C4-2B (cell line): ENCODE results near the gene FUNDC2.
A peak's percentile ranks its signal among the peaks of the same experiment; 100 is the strongest.

Source experiments
- H3K27ac ChIP-seq: fragments of 450-650 bp; 2 replicates; pipeline ENCODE4 v1.5.1; 2017
- ZFX ChIP-seq: fragments of 450-650 bp; IDR thresholded peaks from 2 replicates; pipeline ENCODE4 v1.6.1; 2017
- TF ChIP-seq, protein P1 (sequence below): fragments of 450-650 bp; conservative IDR thresholded peaks from 2 replicates; pipeline ENCODE4 v1.5.1; 2017; ENCODE audit warnings: mild to moderate bottlenecking

The FUNDC2 gene

DNA sequence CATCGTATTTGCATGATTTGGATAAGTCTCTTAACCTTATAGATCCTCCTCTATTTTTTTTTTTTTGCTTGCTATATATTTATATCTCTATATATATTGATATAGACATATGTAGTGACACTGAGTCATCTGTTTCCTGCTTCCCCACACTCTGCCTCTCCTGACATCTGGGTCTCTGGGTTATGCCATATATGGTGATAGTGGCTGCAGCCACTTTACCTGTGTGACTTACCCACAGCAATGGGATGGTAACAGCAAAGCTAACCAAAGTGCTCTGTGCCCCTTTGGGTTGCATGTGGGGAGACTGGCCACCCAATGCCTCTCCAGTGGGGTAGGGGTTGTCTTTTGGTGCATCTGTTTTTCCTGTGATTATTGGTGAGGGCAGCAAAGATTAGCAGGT lies 29.8 kb downstream of the FUNDC2 start:
- TF ChIP-seq, protein P1, sequence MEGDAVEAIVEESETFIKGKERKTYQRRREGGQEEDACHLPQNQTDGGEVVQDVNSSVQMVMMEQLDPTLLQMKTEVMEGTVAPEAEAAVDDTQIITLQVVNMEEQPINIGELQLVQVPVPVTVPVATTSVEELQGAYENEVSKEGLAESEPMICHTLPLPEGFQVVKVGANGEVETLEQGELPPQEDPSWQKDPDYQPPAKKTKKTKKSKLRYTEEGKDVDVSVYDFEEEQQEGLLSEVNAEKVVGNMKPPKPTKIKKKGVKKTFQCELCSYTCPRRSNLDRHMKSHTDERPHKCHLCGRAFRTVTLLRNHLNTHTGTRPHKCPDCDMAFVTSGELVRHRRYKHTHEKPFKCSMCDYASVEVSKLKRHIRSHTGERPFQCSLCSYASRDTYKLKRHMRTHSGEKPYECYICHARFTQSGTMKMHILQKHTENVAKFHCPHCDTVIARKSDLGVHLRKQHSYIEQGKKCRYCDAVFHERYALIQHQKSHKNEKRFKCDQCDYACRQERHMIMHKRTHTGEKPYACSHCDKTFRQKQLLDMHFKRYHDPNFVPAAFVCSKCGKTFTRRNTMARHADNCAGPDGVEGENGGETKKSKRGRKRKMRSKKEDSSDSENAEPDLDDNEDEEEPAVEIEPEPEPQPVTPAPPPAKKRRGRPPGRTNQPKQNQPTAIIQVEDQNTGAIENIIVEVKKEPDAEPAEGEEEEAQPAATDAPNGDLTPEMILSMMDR: no peak
- TF ChIP-seq ZFX: no peak
- H3K27ac ChIP-seq: no peak overlapping the region

- peak overlapping the region; percentile 22; the same call in 1 of the 2 replicates for H3K27ac ChIP-seq
- no peak for TF ChIP-seq ZFX
- TF ChIP-seq, protein P1: peak; percentile 77
Observed at GRCh38 chrX:155056877-155057792, 30.5 kb downstream of the FUNDC2 start.

- TF ChIP-seq ZFX: no peak
- TF ChIP-seq, protein P1: no peak
- H3K27ac ChIP-seq: no peak overlapping the region
Observed at GRCh38 chrX:155061760-155062159, 35.1 kb downstream of the FUNDC2 start.

- H3K27ac ChIP-seq: no peak overlapping the region
Observed at GRCh38 chrX:155065035-155065734, 38.5 kb downstream of the FUNDC2 start.

GRCh38 chrX:155068165-155068564 lies 41.5 kb downstream of the FUNDC2 start:
- no peak overlapping the region for H3K27ac ChIP-seq
- TF ChIP-seq, protein P1: no peak
- TF ChIP-seq ZFX: no peak

More at GRCh38 chrX:155065035-155065734, 38.5 kb downstream of the FUNDC2 start:
- TF ChIP-seq ZFX: no peak
- TF ChIP-seq, protein P1: no peak

DNA sequence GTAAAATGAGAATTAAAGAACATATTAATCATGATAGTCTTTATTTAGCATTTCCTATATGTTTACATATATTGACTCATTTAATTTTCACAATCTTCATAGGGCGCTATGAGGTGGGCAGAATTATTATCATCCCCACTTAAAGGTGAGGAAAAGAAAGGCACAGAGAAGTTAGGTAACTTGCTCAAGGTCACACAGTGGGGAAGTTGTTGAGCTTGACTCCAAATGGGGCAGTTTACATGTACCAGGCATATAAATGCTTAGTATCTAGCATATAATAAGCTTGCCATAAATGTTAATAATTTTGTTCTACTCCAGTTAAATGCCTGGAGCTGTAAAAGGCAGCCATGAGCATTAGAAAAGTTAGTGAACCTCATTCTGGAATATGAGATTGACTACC lies 42.8 kb downstream of the FUNDC2 start:
- TF ChIP-seq ZFX: no peak
- TF ChIP-seq, protein P1: no peak
- no peak overlapping the region for H3K27ac ChIP-seq

GRCh38 chrX:155070038-155070437 lies 43.4 kb downstream of the FUNDC2 start:
- TF ChIP-seq ZFX: no peak
- TF ChIP-seq, protein P1: no peak
- peak overlapping the region; percentile 94; the same call in 1 of the 2 replicates for H3K27ac ChIP-seq
